GM21576 (cell line): Measurements from ENCODE around the gene TENT4B.
"Not testable (repeated sequence)": the region's sequence is repeated elsewhere in the genome, so short reads cannot be mapped to it uniquely, and the experiment has no call there.

Source experiments
- ATAC-seq: cut with Tn5 transposase; IDR thresholded peaks from one replicate; pipeline ENCODE4 v1.9.1; 2021; ENCODE audit warnings: mild to moderate bottlenecking, moderate library complexity; ENCODE audit not compliant: unreplicated experiment

The TENT4B gene

DNA sequence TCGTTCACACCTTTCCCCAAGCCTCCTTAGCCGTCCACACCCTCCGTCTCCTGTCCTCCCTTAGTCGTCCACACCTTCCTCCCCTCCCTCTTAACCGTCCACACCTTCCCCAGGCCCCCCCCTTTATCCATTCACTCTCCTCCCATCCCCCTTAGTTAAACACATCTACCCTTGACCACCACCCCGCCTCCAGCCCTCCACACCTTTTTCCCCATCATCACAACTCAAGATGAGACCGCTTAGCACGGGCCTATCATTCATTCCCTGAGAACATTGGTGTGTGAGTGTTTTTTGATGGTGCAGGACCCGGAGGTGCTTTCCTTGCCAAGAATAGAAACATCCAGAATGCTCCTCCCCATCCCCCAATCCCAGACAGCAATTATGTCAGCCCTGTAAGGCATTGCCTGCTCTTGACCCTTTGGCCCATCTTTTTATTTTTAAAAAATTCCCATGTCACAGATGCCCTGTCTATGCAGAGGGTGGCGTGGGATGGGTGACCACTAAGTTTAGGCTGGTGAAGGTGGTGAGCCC is 1.4 kb downstream of the TENT4B start:
- ATAC-seq, result no peak

DNA sequence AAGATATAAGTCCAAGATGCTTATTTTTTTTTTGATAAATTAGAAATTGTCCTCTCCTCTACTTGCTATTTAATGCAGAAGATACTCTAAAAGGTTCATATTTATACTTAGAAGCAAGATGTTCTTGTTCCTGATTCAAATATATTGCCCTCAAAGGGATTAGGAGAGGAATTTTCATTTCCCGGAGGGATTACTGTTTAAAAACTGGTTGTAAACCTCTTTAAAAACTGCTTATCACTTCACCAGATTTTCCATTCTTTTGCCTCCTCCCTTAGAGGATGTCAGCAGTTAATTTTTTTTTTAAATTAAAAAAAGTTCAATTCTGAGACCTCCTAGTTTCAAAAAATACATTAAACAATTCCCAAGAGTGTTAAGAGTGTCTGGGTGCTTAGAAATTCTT is 2.8 kb downstream of the TENT4B start:
- ATAC-seq, result no peak

- ATAC-seq, result no peak
Measured at GRCh38 chr16:50156590-50156989, 3.5 kb downstream of the TENT4B start.

- no peak for ATAC-seq
Measured at GRCh38 chr16:50160495-50161164, 7.5 kb downstream of the TENT4B start.

- no peak for ATAC-seq
Measured at GRCh38 chr16:50161950-50162349, 8.8 kb downstream of the TENT4B start.

- no peak for ATAC-seq
Measured at GRCh38 chr16:50165473-50165872, 12.4 kb downstream of the TENT4B start.

GRCh38 chr16:50166511-50167500 is 13.7 kb downstream of the TENT4B start:
- no peak for ATAC-seq

DNA sequence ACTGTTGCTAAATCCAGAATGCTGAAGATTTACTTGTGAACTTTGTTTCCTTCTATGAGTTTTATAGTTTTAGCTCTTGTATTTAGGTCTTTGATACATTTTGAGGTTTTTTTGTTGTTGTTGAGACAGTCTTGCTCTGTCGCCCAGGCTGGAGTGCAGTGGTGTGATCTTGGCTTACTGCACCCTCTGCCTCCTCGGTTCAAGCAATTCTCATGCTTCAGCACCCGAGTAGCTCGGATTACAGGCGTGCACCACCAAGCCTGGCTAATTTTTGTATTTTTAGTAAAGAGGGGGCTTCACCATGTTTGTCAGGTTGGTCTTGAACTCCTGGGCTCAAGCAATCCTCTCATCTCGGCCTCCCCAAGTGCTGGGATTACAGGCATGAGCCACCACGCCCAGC is 14.4 kb downstream of the TENT4B start:
- ATAC-seq, result no peak

GRCh38 chr16:50169555-50170096 is 16.5 kb downstream of the TENT4B start:
- ATAC-seq, result no peak

GRCh38 chr16:50171773-50172172 is 18.7 kb downstream of the TENT4B start:
- ATAC-seq, result not testable (repeated sequence)

- ATAC-seq, result no peak
Measured at GRCh38 chr16:50172195-50172922, 19.3 kb downstream of the TENT4B start.

DNA sequence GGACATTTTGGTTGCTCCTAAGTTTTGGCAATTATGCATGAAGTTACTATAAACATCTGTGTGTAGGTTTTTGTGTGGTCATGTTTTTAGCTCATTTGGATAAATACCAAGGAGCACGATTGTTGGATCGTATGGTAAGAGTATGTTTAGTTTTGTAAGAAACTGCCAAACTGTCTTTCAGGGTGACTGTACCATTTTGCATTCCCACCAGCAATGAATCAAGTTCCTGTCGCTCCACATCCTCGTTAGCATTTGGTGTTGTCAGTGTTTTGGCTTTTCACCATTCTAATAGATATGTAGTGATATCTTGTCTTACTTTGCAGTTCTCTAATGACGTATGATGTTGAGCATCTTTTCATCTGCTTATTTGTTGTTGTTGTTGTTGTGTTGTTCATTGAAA is 20.2 kb downstream of the TENT4B start:
- no peak for ATAC-seq

GRCh38 chr16:50178491-50178941 is 25.4 kb downstream of the TENT4B start:
- no peak for ATAC-seq

- no peak for ATAC-seq
Measured at GRCh38 chr16:50182441-50182840, 29.3 kb downstream of the TENT4B start.

- ATAC-seq, result no peak
Measured at GRCh38 chr16:50183316-50183715, 30.2 kb downstream of the TENT4B start.

- no peak for ATAC-seq
Measured at GRCh38 chr16:50185005-50185505, 31.9 kb downstream of the TENT4B start.

GRCh38 chr16:50188619-50189136 is 35.6 kb downstream of the TENT4B start:
- ATAC-seq, result no peak

GRCh38 chr16:50190292-50190691 is 37.2 kb downstream of the TENT4B start:
- ATAC-seq, result no peak

DNA sequence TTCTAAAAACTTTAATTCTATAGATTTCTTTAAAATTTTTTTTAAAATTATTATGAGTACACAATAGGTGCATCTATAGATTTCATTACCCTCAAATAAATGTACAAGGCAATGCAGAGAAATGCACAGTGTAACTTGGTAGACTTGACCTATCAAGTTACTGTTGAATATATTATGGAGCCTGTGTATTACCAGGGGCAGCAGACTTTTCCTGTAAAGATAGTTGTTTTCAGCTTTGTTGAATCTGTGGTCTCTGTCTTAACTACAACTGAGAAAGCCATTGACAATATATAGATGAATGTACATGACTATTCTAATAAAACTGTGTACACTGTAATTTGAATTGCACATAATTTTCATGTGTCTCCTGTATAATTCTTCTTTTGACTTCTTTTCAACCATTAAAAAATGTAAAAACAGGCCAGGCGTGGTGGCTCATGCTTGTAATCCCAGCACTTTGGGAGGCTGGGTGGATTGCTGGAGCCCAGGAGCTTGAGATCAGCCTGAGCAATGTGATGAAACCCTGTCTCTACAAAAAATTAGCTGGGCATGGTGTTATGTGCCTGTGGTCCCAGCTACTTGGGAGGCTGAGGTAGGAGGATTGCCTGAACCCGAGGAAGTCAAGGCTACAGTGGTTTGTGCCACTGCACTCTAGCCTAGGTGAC is 39.4 kb downstream of the TENT4B start:
- ATAC-seq, result no peak

GRCh38 chr16:50193594-50193993 is 40.5 kb downstream of the TENT4B start:
- no peak for ATAC-seq
